ENCODE measurements around the gene POLN.

Gene POLN

GRCh38 chr4:2054217-2054616, 187.7 kb downstream of the POLN start:
- peaks cover 41% of the 10 kb centered on the region for H3K27me3 Mint-ChIP-seq

GRCh38 chr4:2051086-2051485, 190.8 kb downstream of the POLN start:
- no peak overlapping the region for H3K27ac Mint-ChIP-seq
- ATAC-seq (no peak), DNase-seq (no peak)
- no peaks in the 10 kb centered on the region for H3K9me3 Mint-ChIP-seq
- no peak overlapping the region for H3K4me3 Mint-ChIP-seq
- peaks cover 25% of the 10 kb centered on the region for H3K27me3 Mint-ChIP-seq
- no peaks in the 10 kb centered on the region for H3K4me1 Mint-ChIP-seq
- no peaks in the 10 kb centered on the region for H3K36me3 Mint-ChIP-seq (ENCODE audit: low read depth)

More at GRCh38 chr4:2054217-2054616, 187.7 kb downstream of the POLN start:
- Mint-ChIP-seq H3K36me3 (ENCODE audit: low read depth) (no peaks in the 10 kb centered on the region), H3K9me3 (no peaks in the 10 kb centered on the region), H3K4me1 (peaks cover 2% of the 10 kb centered on the region), H3K27ac (no peak overlapping the region), H3K4me3 (no peak overlapping the region)
- DNase-seq = no peak
- no peak for ATAC-seq

- Mint-ChIP-seq H3K27ac (no peak overlapping the region), H3K36me3 (ENCODE audit: low read depth) (no peaks in the 10 kb centered on the region), H3K27me3 (peaks cover 18% of the 10 kb centered on the region), H3K4me3 (no peak overlapping the region), H3K9me3 (no peaks in the 10 kb centered on the region), H3K4me1 (no peaks in the 10 kb centered on the region)
- ATAC-seq = no peak
- DNase-seq = no peak
Measured at GRCh38 chr4:2049811-2050210, 192.1 kb downstream of the POLN start.

GRCh38 chr4:2049381-2049780, 192.5 kb downstream of the POLN start:
- Mint-ChIP-seq H3K27ac (no peak overlapping the region), H3K27me3 (peaks cover 18% of the 10 kb centered on the region), H3K9me3 (no peaks in the 10 kb centered on the region), H3K4me1 (no peaks in the 10 kb centered on the region), H3K36me3 (ENCODE audit: low read depth) (no peaks in the 10 kb centered on the region), H3K4me3 (no peak overlapping the region)
- ATAC-seq (no peak), DNase-seq (no peak)

GRCh38 chr4:2048831-2049230, 193.1 kb downstream of the POLN start:
- no peaks in the 10 kb centered on the region for H3K36me3 Mint-ChIP-seq (ENCODE audit: low read depth)
- H3K27ac Mint-ChIP-seq = no peak overlapping the region
- H3K9me3 Mint-ChIP-seq = no peaks in the 10 kb centered on the region
- H3K4me3 Mint-ChIP-seq = no peak overlapping the region
- H3K4me1 Mint-ChIP-seq = no peaks in the 10 kb centered on the region
- DNase-seq = no peak
- H3K27me3 Mint-ChIP-seq = peaks cover 14% of the 10 kb centered on the region
- no peak for ATAC-seq

GRCh38 chr4:2047781-2048581, 193.9 kb downstream of the POLN start:
- DNase-seq = no peak

GRCh38 chr4:2047031-2047660, 194.8 kb downstream of the POLN start:
- DNase-seq (no peak), ATAC-seq (no peak)
- H3K36me3 Mint-ChIP-seq (ENCODE audit: low read depth) = no peaks in the 10 kb centered on the region
- H3K4me1 Mint-ChIP-seq = no peaks in the 10 kb centered on the region
- no peak overlapping the region for H3K4me3 Mint-ChIP-seq
- no peak overlapping the region for H3K27ac Mint-ChIP-seq
- H3K9me3 Mint-ChIP-seq = no peaks in the 10 kb centered on the region
- H3K27me3 Mint-ChIP-seq = peaks cover 11% of the 10 kb centered on the region

More at GRCh38 chr4:2047781-2048581, 193.9 kb downstream of the POLN start:
- ATAC-seq = no peak
- Mint-ChIP-seq H3K9me3 (no peaks in the 10 kb centered on the region), H3K27ac (no peak overlapping the region), H3K4me3 (no peak overlapping the region), H3K36me3 (ENCODE audit: low read depth) (no peaks in the 10 kb centered on the region), H3K27me3 (peaks cover 14% of the 10 kb centered on the region), H3K4me1 (no peaks in the 10 kb centered on the region)

- Mint-ChIP-seq H3K27me3 (peaks cover 8% of the 10 kb centered on the region), H3K36me3 (ENCODE audit: low read depth) (no peaks in the 10 kb centered on the region), H3K9me3 (no peaks in the 10 kb centered on the region), H3K4me1 (peaks cover 2% of the 10 kb centered on the region), H3K27ac (no peak overlapping the region), H3K4me3 (no peak overlapping the region)
- no peak for ATAC-seq
- DNase-seq = no peak
Measured at GRCh38 chr4:2046031-2046961, 195.6 kb downstream of the POLN start.

GRCh38 chr4:2045518-2045951, 196.4 kb downstream of the POLN start:
- peaks cover 8% of the 10 kb centered on the region for H3K27me3 Mint-ChIP-seq
- no peak for DNase-seq
- no peaks in the 10 kb centered on the region for H3K9me3 Mint-ChIP-seq
- no peak overlapping the region for H3K4me3 Mint-ChIP-seq
- H3K36me3 Mint-ChIP-seq (ENCODE audit: low read depth) = no peaks in the 10 kb centered on the region
- H3K4me1 Mint-ChIP-seq = peaks cover 2% of the 10 kb centered on the region
- no peak overlapping the region for H3K27ac Mint-ChIP-seq
- ATAC-seq = no peak

- H3K9me3 Mint-ChIP-seq = no peaks in the 10 kb centered on the region
- ATAC-seq = no peak
- no peak overlapping the region for H3K4me3 Mint-ChIP-seq
- no peak for DNase-seq
- peaks cover 5% of the 10 kb centered on the region for H3K4me1 Mint-ChIP-seq
- no peak overlapping the region for H3K27ac Mint-ChIP-seq
- H3K36me3 Mint-ChIP-seq (ENCODE audit: low read depth) = no peaks in the 10 kb centered on the region
- peaks cover 12% of the 10 kb centered on the region for H3K27me3 Mint-ChIP-seq
Measured at GRCh38 chr4:2044542-2045517, 197.1 kb downstream of the POLN start.

- no peaks in the 10 kb centered on the region for H3K36me3 Mint-ChIP-seq (ENCODE audit: low read depth)
- H3K4me1 Mint-ChIP-seq = peaks cover 5% of the 10 kb centered on the region
- H3K4me3 Mint-ChIP-seq = no peak overlapping the region
- H3K27ac Mint-ChIP-seq = no peak overlapping the region
- no peaks in the 10 kb centered on the region for H3K9me3 Mint-ChIP-seq
- peaks cover 12% of the 10 kb centered on the region for H3K27me3 Mint-ChIP-seq
- no peak for DNase-seq
- no peak for ATAC-seq
Measured at GRCh38 chr4:2044119-2044485, 197.8 kb downstream of the POLN start.

- no peaks in the 10 kb centered on the region for H3K9me3 Mint-ChIP-seq
- no peak for DNase-seq
- H3K4me1 Mint-ChIP-seq = peaks cover 5% of the 10 kb centered on the region
- no peak for ATAC-seq
- no peak overlapping the region for H3K27ac Mint-ChIP-seq
- H3K36me3 Mint-ChIP-seq (ENCODE audit: low read depth) = no peaks in the 10 kb centered on the region
- no peak overlapping the region for H3K4me3 Mint-ChIP-seq
- peaks cover 17% of the 10 kb centered on the region for H3K27me3 Mint-ChIP-seq
Measured at GRCh38 chr4:2043396-2044118, 198.4 kb downstream of the POLN start.

GRCh38 chr4:2042947-2043395, 198.9 kb downstream of the POLN start:
- Mint-ChIP-seq H3K9me3 (no peaks in the 10 kb centered on the region), H3K27me3 (peaks cover 15% of the 10 kb centered on the region), H3K27ac (no peak overlapping the region), H3K36me3 (ENCODE audit: low read depth) (no peaks in the 10 kb centered on the region), H3K4me3 (peak overlapping the region; percentile 61), H3K4me1 (peaks cover 5% of the 10 kb centered on the region)
- ATAC-seq (no peak), DNase-seq (no peak)

All from activated naive CD8-positive, alpha-beta T cell treated with anti-CD3 and anti-CD28 coated beads, Interleukin-2, amount 50 U/mL, for 24 hours (primary cell).